Activated CD8-positive, alpha-beta memory T cell treated with anti-CD3 and anti-CD28 coated beads, Interleukin-2, amount 50 U/mL, for 48 hours (primary cell): ENCODE measurements around the gene ALDH1A1.
"Not testable (repeated sequence)": the region's sequence is repeated elsewhere in the genome, so short reads cannot be mapped to it uniquely, and the experiment has no call there.

ENCODE experiments used
- DNase-seq: peaks from one replicate; pipeline ENCODE4 v3.0.0-alpha.2; 2020

Gene ALDH1A1

GRCh38 chr9:72942451-72942850 is 10.4 kb downstream of the ALDH1A1 start:
- no peak for DNase-seq

- DNase-seq: not testable (repeated sequence)
Measured at GRCh38 chr9:72939581-72939980, 13.3 kb downstream of the ALDH1A1 start.

- no peak for DNase-seq
Measured at GRCh38 chr9:72937545-72937944, 15.3 kb downstream of the ALDH1A1 start.

GRCh38 chr9:72936679-72937078 is 16.2 kb downstream of the ALDH1A1 start:
- DNase-seq: no peak

GRCh38 chr9:72936266-72936665 is 16.6 kb downstream of the ALDH1A1 start:
- no peak for DNase-seq

- DNase-seq: no peak
Measured at GRCh38 chr9:72935595-72935994, 17.3 kb downstream of the ALDH1A1 start.

- DNase-seq: no peak
Measured at GRCh38 chr9:72933730-72934665, 18.9 kb downstream of the ALDH1A1 start.

GRCh38 chr9:72932619-72933018 is 20.2 kb downstream of the ALDH1A1 start:
- DNase-seq: no peak

- DNase-seq: no peak
Measured at GRCh38 chr9:72931897-72932296, 21.0 kb downstream of the ALDH1A1 start.

GRCh38 chr9:72931437-72931836 is 21.4 kb downstream of the ALDH1A1 start:
- no peak for DNase-seq

GRCh38 chr9:72930828-72931227 is 22.0 kb downstream of the ALDH1A1 start:
- no peak for DNase-seq

GRCh38 chr9:72929542-72929941 is 23.3 kb downstream of the ALDH1A1 start:
- DNase-seq: no peak

GRCh38 chr9:72928042-72928507 is 24.8 kb downstream of the ALDH1A1 start:
- no peak for DNase-seq

- DNase-seq: no peak
Measured at GRCh38 chr9:72926506-72926905, 26.3 kb downstream of the ALDH1A1 start.

- no peak for DNase-seq
Measured at GRCh38 chr9:72925891-72926290, 27.0 kb downstream of the ALDH1A1 start.

- no peak for DNase-seq
Measured at GRCh38 chr9:72925126-72925789, 27.6 kb downstream of the ALDH1A1 start.

GRCh38 chr9:72924154-72924790 is 28.6 kb downstream of the ALDH1A1 start:
- DNase-seq: no peak

GRCh38 chr9:72923077-72923476 is 29.8 kb downstream of the ALDH1A1 start:
- DNase-seq: no peak

GRCh38 chr9:72921888-72922654 is 30.8 kb downstream of the ALDH1A1 start:
- no peak for DNase-seq

- DNase-seq: no peak
Measured at GRCh38 chr9:72919246-72919945, 33.5 kb downstream of the ALDH1A1 start.

GRCh38 chr9:72917892-72918509 is 34.9 kb downstream of the ALDH1A1 start:
- DNase-seq: no peak

GRCh38 chr9:72915659-72916058 is 37.2 kb downstream of the ALDH1A1 start:
- no peak for DNase-seq
